ENCODE results near the gene GALNT7. TPM values are rescaled to one million over a fixed set of nuclear protein-coding genes. Genes with fewer than 3 reads are reported as not detected.

The GALNT7 gene
- total RNA-seq, 1 donor from 2014 or later: 71.6 TPM

DNA sequence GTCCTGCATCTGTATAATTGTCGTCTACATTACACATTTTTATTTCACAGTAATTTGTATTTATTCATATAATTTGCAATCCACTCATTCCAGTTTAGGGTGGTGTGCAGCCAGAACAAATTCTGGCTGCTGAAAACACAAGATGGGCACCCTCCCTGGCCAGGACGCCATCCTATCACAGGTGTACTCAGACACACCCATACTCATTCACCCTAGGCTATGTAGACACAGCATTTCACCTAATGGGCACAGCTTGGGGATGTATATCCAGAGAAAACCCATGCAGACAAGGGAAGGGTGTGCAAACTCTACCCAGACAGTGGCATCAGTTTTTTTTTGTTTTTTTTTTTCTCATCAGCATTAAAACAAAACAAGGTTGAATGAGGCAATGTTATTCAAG is 92.4 kb downstream of the GALNT7 start:
- no peak for DNase-seq (ENCODE audit: low read depth)

- DNase-seq (ENCODE audit: low read depth): no peak
Observed at GRCh38 chr4:173262375-173262774, 93.8 kb downstream of the GALNT7 start.

- no peak for DNase-seq (ENCODE audit: low read depth)
Observed at GRCh38 chr4:173264245-173264644, 95.6 kb downstream of the GALNT7 start.

DNA sequence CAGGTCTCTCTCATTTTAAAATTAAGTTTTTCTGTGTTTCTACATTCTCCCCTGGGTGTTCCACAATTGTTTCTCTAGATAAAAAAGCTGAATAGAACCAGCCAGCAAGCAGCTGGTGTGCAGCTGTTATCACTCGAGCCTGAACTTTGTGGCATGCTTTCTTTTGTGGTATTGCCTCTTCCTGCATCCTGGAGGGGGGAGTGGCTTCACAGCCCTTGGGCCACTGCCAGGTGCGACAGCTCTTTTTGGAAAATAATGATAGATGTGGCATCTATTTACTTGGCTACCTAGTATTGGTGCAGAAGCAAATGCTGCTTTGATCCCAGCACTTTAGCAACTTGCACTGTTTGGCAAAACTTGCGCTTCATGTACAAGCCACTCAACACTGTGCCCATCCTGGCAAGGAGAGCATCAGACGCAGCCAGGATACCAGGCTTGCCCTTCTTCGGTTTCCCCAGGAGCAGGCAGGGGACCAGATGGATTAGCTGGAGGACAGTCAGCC is 96.1 kb downstream of the GALNT7 start:
- DNase-seq (ENCODE audit: low read depth): peak; percentile 97

DNA sequence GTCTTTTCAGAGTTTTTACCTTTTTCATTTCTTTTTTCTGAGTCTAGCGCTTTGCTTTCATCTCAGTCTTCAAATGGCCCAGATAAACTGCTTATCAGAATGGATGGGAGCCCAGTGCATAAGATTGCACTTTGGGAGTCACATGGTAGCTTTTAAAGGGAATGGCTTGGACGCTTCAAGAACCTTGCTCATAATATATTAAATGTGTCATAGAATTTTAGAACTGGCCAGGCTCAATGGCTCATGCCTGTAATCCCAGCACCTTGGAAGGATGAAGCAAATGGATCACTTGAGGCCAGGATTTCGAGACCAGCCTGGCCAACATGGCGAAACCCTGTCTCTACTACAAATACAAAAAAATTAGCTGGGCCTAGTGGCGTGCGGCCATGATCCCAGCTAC is 97.1 kb downstream of the GALNT7 start:
- no peak for DNase-seq (ENCODE audit: low read depth)

GRCh38 chr4:173267711-173268110 is 99.1 kb downstream of the GALNT7 start:
- no peak for DNase-seq (ENCODE audit: low read depth)

DNA sequence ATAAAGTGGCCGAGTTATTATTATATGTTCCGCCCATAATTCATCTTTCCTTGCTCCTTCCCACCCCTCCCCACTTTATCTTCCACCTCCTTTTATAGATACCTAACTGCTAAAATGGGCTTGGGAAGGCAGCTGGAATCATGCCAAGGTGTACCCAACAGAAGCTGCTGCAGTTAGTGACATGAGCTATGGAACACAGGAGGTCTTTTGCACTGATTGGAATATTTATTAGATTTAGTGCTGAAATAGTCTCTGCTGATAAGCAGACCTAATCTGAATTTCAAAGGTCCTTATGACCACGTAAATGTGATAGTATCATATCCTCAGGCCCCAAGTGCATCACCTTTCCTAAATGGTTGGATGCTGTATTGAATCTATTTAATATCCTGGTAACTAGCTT is 100.7 kb downstream of the GALNT7 start:
- DNase-seq (ENCODE audit: low read depth): no peak

DNA sequence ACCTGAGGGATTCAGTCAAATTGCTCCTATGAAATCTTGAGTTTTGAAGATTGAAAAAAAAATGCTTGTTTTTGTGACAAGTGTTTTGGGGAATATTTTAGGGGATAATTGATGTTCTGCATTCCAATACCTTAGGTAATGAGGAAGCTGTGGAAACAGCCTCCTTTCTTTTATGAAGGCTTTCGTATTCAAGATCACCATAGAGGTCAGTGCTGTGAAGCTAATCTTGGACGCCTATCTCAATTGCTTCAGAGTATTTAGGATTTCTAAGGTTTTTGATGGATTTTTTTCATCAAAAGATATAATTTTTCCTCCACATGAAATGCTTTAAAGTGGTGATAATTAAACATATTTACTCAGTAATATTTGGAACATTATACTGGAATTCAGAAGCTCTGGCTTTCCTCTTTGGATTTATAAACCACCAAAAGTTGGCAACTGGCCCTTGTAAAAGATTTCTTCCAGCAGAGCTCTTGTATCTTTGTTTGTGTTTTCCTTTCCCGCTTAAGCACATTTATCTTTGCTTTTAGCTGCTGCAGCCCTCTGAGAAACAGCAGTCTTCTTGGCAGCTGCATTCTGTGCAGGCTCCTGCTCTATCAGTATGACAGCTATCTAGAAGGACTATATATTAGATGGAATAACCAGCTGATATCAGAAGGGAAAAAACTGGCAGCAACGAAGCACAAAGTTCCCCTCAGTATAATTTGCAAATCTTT is 101.9 kb downstream of the GALNT7 start:
- DNase-seq (ENCODE audit: low read depth): peak; percentile 70

DNA sequence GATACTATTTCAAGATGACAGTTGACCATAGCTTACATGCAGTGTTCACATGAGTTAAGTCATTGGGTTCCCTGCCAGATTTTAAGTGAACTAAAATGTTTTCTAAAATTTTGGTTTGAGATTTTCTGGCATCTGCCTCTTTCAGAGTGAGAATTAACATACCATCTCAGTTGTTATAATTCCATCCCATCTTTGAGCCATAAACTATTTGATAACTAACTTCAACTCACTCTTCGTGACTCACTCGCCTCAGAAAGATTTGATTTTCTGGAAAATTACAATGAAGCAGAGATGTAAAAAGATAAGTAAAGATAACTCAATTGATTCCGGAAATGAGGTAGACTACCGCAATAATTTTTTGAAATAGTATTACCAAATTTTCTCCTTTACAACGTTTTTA is 103.7 kb downstream of the GALNT7 start:
- no peak for DNase-seq (ENCODE audit: low read depth)

DNA sequence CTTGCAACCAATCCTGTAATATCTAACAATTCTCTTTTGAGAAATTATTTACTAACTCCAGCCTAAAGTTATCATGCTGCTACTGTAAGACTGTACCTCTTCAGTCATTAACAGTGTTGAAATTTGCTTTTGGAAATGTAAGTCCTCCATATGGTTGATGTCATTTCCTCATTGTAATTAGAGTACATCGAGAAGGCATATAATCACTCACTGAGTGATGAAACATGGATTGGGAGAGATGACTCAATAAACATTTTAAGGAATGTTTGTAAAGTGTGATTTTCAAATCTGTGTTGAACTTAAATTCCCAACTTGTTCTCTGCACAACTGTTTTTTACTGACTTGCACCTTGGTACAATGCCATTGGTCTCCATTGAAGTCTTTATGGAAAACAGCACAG is 104.4 kb downstream of the GALNT7 start:
- DNase-seq (ENCODE audit: low read depth): no peak

DNA sequence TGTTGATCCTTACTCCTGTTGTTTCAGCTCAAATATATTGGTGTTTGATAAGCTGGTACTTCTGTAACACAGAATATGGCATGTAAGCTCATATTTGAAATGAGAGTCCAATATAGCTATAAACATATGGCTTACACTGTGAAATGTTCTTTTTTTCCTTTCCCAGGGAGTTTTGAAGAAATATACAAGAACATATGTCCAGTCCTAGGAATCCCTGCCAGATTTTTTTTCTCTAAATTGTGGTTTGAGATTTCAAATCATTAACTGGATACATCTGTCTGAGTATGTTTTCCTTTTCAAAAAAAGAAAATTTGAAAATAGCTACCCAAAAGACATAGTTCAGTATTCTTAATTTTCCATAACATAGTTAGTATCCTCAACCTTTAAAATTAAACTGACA is 105.3 kb downstream of the GALNT7 start:
- no peak for DNase-seq (ENCODE audit: low read depth)

DNA sequence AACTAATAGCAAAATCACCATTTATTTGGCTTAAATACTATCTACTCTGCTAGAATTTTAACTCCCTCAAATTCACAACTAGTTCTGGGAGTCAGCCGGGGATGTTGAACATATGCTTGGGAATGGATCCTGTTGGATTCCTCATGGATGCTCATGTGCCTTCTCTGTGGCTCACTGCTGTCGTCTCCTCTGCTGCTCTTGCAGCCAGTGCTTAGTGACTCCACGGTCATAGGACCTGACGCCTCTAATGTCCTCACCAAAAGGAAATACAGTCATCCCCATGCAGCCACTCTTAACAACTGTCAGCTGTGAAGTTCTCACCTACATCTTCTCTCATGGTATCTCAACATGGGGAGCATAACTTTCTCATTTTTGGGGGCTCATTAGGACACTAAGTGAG is 106.1 kb downstream of the GALNT7 start:
- DNase-seq (ENCODE audit: low read depth): no peak

DNA sequence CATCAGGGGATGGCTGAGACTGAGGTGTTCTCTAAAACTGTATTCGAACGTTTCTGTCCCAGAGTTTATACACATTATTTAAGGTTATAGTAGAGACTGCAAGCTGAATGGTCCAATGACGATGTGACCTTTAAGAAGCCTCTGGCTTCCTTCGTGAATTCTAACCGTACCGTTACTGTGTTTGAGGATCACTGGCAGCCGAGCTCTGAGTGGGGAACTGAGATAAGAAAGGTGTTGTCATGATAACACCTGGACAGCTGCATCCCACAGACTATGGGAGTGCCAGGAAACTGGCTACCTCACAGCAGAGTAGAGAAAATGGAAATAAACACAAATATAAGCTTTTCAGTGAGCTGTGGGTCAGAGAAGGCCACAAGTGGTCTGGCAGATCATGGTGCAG is 106.5 kb downstream of the GALNT7 start:
- DNase-seq (ENCODE audit: low read depth): no peak

GRCh38 chr4:173277340-173277739 is 108.7 kb downstream of the GALNT7 start:
- no peak for DNase-seq (ENCODE audit: low read depth)

GRCh38 chr4:173280998-173281397 is 112.4 kb downstream of the GALNT7 start:
- no peak for DNase-seq (ENCODE audit: low read depth)

- DNase-seq (ENCODE audit: low read depth): no peak
Observed at GRCh38 chr4:173281406-173282255, 113.0 kb downstream of the GALNT7 start.

GRCh38 chr4:173282256-173282562 is 113.6 kb downstream of the GALNT7 start:
- DNase-seq (ENCODE audit: low read depth): no peak

DNA sequence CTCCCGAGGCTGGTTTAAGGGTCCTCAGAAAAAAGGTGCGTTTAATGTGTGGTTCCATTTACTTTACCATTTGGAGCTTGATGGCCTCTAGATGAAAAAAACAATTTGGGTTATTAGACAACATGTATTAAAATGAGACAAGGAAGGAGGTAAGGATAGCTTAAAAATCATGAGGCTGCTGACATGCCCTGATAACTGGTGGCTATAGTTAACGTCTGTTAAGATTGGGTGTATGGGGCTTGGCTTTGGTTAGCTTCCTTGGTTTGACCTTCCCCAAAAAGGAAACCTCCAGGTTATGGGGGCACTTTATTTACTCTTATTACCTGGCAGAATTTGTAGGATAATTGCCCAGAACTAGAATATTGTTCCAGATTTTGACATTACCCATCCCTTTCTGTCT is 114.0 kb downstream of the GALNT7 start:
- no peak for DNase-seq (ENCODE audit: low read depth)

DNA sequence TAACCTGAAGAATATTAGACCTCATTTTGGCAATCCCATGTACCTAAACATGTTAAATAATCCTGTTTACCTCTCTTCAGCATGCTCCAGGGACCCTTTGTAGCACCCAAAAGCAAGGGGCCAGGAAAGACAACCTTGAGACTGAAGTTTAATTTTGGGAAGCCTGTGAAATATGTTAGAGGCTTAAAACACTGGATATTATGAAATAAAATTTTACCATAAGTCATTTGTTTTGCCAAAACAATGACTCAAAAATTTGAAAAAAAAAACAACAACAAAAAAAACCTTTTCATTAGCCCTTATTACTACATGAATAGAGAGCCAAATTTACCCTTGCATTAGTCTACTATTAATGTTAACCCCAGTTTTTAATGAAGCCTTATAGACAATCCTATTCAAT is 115.9 kb downstream of the GALNT7 start:
- no peak for DNase-seq (ENCODE audit: low read depth)

DNA sequence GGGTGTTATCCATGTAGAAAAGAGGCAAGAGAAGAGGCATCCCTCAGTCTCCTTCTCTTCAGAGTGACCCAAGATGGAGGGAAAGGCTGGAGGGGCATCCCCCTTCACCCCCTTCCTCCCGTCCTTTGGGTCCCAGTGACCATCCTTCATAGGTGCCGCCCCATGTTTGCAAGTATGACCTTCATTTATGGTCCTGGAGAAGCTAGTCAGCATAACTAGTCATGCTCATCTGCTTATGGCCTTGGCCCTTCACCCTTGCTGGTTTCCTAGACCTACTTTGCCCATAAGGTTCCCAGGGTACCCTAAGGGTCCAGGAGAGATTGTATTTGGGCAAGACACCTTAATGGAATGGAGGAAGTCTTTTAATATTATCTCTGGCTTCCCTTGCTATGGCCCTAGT is 118.9 kb downstream of the GALNT7 start:
- DNase-seq (ENCODE audit: low read depth): no peak

GRCh38 chr4:173288296-173288695 is 119.7 kb downstream of the GALNT7 start:
- DNase-seq (ENCODE audit: low read depth): peak; percentile 34

DNA sequence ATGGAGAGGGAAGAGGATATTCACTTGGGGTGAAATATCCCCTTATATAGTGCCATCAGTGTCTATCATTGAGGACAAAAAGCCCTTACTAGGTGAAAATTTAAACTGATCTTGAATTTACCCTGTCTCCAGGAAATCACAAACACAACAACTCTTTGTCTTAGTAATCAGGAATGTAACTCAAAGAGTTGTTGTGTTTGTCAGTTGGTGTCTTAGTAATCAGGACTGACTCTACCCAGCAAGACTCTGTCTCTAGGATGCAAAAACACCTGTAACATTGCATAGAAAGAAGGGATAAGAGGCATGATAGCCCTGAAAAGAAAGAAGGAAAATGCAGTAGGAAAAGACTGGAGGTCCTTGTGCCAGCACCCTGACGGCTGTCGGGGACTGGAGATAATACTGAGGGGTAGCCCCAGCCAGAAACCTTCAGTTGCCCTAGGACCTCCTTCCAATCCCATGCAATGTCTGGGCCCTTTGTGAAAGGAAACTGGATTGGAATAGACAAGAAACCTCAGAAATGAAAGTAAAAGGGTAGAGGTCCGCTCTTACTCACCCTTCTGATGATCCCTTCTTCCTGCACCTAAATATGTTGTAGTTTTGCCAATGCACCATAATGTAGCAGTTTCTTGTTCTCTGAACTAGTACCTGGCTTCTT is 120.2 kb downstream of the GALNT7 start:
- DNase-seq (ENCODE audit: low read depth): no peak
